Measurements from ENCODE around the gene FRMD1. TPM values are rescaled to one million over a fixed set of nuclear protein-coding genes. Genes with fewer than 3 reads are reported as not detected.

The FRMD1 gene
- total RNA-seq, 1 donor = not detected

DNA sequence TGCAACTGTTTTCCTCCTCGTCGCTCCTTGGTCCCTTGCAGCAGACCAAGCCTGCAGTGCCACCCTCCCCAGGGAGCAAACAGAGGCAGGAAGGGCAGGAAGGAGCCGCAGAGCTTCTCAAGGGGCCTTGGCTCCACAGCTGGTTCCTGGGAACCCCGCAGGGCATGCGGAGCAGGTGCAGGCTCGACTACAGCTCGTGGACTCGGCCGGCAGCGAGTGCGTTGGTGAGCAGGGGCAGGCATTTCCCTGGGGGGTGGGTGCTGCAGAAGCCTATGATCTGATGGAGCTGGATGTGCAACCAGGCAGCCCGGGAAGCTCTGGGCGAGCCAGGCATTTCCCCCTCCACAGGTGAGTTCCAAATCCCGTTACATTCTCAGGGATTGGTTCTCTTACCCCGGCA, 37.1 kb downstream of the FRMD1 start:
- Histone ChIP-seq H3K4me3 (ENCODE audit: low read length) (no peak overlapping the region), H3K27me3 (ENCODE audit: insufficient read depth, low read length) (no peaks in the 10 kb centered on the region), H3K9me3 (ENCODE audit: low read depth, low read length) (no peaks in the 10 kb centered on the region), H3K4me1 (ENCODE audit: insufficient read depth, low read length) (no peaks in the 10 kb centered on the region)

DNA sequence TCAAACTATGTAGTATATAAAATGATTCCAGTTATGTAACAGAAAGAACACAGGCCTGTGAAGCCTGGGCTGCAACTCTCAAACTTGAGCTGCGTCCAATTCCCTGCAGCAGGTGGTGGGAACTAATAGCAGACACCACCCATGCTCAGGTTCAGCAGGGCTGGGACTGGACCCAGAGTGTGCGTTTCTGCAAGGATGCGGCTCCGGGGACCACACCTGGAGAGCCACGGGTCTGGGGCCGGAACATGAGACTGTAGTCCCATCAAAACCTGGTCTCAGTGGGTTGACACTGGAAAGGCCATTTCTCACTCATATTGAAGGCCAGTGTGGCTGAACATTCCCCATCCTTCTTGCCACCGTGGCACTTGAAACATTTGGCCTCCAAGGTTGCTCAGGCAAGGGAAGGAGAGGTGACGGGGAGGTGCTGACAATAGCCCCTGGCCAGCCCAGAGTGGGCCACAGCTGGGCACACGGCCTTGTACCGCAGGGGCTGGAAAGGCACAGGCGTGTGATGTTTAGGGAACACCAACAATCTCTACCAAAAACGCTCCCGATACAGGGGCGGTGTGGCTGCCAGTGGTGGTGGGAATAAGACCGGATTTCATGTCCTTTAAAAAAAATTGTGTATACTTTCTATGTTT, 38.0 kb downstream of the FRMD1 start:
- Histone ChIP-seq H3K4me1 (ENCODE audit: insufficient read depth, low read length) (no peaks in the 10 kb centered on the region), H3K27me3 (ENCODE audit: insufficient read depth, low read length) (peaks cover 1% of the 10 kb centered on the region), H3K4me3 (ENCODE audit: low read length) (no peak overlapping the region), H3K9me3 (ENCODE audit: low read depth, low read length) (no peaks in the 10 kb centered on the region)

DNA sequence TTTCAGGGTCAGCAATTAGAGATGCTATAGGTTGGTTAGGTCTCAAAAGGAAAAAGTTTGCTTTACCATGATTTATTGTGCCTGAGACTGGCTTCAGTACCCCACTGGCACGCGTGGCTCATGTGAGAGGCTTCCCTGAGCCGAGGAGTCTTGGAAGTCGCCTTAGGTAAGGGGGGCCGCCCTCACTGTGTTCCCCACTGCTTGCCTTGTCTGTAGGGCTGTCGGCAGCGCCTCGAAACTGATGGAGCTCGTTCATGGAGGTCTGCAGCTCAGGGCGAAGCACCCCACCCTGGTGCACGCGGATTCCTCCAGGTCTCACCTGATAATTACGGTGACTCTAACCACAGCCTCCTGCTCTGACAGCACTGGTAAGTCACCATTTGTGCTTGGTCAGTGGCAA, 39.2 kb downstream of the FRMD1 start:
- H3K27me3 ChIP-seq (ENCODE audit: insufficient read depth, low read length) = peaks cover 7% of the 10 kb centered on the region
- H3K4me3 ChIP-seq (ENCODE audit: low read length) = no peak overlapping the region
- H3K4me1 ChIP-seq (ENCODE audit: insufficient read depth, low read length) = no peaks in the 10 kb centered on the region
- H3K9me3 ChIP-seq (ENCODE audit: low read depth, low read length) = no peaks in the 10 kb centered on the region

DNA sequence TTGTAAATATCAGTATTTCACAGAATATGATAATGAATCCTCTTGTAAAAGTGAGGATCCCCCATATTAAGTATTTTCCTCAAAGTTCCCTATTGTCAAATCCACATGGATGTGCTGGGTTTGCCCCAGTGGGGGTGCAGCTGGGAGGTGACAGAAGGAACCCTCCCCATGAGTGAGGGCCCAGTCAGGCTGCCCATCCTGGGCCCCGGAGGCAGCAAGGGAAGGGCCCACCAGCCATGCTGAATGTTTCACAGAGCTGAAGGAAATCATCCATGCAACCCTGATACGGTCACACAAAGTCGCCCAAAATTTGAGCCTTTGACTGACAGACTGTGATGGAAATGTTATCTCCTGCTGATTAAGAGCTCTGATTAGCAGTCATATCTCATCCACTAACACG, 39.7 kb downstream of the FRMD1 start:
- Histone ChIP-seq H3K4me3 (ENCODE audit: low read length) (no peak overlapping the region), H3K9me3 (ENCODE audit: low read depth, low read length) (no peaks in the 10 kb centered on the region), H3K4me1 (ENCODE audit: insufficient read depth, low read length) (no peaks in the 10 kb centered on the region), H3K27me3 (ENCODE audit: insufficient read depth, low read length) (peaks cover 7% of the 10 kb centered on the region)

DNA sequence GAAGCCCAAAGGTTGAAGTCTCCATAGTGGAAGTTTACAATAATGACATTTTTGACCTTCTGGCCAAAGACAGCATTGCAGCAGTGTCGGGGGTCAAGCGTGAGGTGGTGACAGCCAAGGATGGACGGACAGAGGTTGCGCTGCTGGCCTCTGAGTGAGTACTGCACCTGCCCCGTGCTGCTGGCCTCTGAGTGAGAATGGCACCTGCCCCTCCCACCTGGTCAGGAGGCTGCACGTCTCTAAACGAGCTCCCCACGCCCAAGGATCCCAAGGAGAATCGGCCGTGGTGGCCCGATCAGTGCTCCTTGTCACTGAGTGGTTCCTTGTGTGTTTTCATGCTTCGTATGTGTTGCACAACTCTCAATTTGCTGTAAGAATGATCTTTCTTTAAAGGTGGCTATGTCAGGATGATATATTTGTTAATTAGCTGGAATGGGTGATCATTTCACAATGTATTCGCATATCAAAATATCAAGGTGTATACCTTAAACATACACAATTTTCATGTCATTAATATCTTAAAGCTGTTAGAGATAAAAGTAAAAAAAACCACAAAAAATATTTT, 40.4 kb downstream of the FRMD1 start:
- Histone ChIP-seq H3K27me3 (ENCODE audit: insufficient read depth, low read length) (peaks cover 7% of the 10 kb centered on the region), H3K4me3 (ENCODE audit: low read length) (no peak overlapping the region), H3K4me1 (ENCODE audit: insufficient read depth, low read length) (no peaks in the 10 kb centered on the region), H3K9me3 (ENCODE audit: low read depth, low read length) (no peaks in the 10 kb centered on the region)

DNA sequence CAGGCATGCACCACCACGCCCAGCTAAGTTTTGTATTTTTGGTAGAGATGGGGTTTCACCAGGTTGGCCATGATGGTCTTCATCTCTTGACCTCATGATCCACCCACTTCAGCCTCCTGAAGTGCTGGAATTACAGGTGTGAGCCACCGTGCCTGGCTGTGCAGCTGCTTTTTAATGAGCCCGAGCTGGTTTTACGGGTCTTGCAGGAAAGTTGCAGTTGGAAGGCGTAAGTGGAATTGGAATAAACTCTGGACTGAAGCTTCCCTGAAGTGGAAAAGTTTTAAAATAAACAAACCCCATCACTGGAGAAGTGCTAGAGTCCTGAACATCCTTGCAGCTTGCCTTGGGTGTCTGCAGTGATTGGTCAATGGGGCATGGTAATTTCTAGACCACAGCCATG, 41.2 kb downstream of the FRMD1 start:
- H3K4me3 ChIP-seq (ENCODE audit: low read length) = no peak overlapping the region
- H3K9me3 ChIP-seq (ENCODE audit: low read depth, low read length) = no peaks in the 10 kb centered on the region
- H3K27me3 ChIP-seq (ENCODE audit: insufficient read depth, low read length) = peaks cover 7% of the 10 kb centered on the region
- H3K4me1 ChIP-seq (ENCODE audit: insufficient read depth, low read length) = no peaks in the 10 kb centered on the region

DNA sequence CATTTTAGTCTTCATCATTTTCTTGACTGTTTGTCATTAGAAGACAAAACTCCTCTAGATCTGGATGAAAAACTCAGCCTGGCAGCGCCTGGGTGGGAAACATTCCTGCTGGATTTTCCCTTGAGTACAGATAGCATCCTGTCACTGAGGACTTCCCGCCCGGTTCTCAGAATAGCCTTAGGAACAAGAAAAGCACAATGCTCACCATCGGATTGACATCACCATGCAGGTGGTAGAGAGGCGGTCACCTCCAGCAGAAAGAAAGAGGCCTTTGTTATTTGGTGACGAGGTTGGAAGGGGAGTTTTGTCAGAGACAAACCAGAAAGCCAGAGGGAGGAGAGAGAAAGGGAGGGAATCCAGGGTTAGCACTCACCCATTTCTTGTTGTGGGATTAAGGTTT, 41.8 kb downstream of the FRMD1 start:
- Histone ChIP-seq H3K27me3 (ENCODE audit: insufficient read depth, low read length) (peaks cover 7% of the 10 kb centered on the region), H3K9me3 (ENCODE audit: low read depth, low read length) (no peaks in the 10 kb centered on the region), H3K4me3 (ENCODE audit: low read length) (no peak overlapping the region), H3K4me1 (ENCODE audit: insufficient read depth, low read length) (no peaks in the 10 kb centered on the region)

DNA sequence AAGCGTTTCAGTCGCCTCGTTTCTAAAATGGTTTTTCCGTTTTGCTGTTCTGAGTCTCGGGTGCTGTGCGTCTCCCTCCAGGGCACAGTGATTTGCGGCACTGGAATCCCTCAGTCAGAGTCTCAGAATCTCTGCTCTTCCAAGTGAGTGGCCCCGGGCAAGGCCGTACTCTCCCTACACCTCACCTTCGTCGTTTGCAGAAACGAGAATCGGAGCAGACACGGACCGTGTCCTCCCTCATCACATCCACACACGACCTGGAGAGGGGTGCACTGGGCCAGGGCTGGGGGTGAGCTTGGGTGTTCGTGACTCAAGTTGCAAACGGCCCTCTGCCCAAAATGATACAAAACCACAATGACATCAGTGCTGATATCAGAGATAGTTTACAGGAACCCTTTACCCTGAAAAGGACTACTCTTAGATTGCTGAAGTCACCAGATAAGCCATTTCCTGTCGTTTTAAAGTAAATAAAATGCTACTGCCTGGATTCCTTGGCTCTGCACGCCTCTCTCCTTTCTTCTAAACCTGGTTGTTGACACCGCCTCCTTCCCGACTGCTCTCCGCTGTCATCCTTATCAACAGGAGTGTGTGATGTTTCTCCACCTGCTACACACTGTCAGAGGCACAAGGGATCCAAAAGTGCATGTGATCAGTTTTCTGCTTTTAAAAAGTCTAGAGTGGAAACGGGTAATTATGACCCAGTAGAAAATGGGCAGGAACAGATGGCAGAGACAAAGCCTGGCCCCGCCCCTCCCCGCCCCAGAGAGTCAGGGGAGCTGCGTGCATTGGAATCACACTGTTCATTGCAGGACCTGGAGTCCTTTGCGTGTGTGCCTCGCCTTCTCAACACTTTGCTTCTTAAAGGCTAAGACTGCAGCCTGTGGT, 43.1 kb downstream of the FRMD1 start:
- H3K9me3 ChIP-seq (ENCODE audit: low read depth, low read length) = no peaks in the 10 kb centered on the region
- H3K4me3 ChIP-seq (ENCODE audit: low read length) = no peak overlapping the region
- H3K4me1 ChIP-seq (ENCODE audit: insufficient read depth, low read length) = no peaks in the 10 kb centered on the region
- peaks cover 7% of the 10 kb centered on the region for H3K27me3 ChIP-seq (ENCODE audit: insufficient read depth, low read length)

DNA sequence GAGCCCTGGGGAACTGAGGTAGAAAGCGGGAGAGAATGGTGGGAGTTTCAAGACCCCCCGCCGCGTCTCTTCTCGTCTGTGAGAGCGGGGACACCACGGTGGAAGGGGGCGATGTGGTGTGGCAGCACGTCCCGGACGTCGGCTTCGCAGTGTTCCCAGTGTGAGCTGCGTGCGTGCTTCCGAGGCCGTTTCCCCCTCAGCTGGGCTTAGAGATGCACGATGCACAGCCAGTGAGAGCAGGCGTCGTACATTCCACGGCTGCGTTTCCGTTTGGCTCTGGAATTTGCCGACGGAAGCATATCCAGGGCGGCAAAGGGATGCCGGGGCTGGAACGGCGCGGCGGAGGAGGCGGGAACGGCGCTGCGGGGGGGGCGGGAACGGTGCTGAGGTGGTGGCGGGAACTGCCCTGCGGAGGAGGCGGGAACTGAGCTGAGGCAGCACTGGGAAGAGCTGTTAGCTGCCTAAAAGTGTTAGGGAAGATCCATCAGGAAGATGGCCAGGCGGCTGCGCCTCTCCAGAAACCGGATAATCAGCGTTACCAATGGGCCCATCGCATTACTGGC, 43.8 kb downstream of the FRMD1 start:
- no peaks in the 10 kb centered on the region for H3K9me3 ChIP-seq (ENCODE audit: low read depth, low read length)
- H3K4me3 ChIP-seq (ENCODE audit: low read length) = no peak overlapping the region
- H3K27me3 ChIP-seq (ENCODE audit: insufficient read depth, low read length) = peaks cover 7% of the 10 kb centered on the region
- no peaks in the 10 kb centered on the region for H3K4me1 ChIP-seq (ENCODE audit: insufficient read depth, low read length)

DNA sequence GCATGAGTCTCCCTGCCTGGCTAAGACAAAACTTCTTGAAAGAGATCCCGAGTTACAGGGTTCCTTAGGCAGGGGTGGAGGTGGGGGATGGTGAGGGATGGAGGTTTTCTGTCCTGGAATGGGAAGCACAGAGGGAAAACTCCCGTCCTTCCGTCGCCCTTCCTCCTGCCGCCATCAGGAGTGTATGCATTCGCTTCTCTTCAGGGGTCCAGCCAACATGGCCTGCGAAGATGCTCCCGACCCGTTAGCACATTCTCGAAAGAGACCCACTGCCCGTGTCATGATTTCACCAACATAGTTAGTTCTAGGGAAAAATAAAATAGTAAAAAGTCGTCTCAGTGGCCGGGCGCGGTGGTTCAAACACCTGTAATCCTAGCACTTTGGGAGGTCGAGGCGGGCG, 44.5 kb downstream of the FRMD1 start:
- H3K4me3 ChIP-seq (ENCODE audit: low read length) = no peak overlapping the region
- H3K9me3 ChIP-seq (ENCODE audit: low read depth, low read length) = no peaks in the 10 kb centered on the region
- H3K4me1 ChIP-seq (ENCODE audit: insufficient read depth, low read length) = no peaks in the 10 kb centered on the region

DNA sequence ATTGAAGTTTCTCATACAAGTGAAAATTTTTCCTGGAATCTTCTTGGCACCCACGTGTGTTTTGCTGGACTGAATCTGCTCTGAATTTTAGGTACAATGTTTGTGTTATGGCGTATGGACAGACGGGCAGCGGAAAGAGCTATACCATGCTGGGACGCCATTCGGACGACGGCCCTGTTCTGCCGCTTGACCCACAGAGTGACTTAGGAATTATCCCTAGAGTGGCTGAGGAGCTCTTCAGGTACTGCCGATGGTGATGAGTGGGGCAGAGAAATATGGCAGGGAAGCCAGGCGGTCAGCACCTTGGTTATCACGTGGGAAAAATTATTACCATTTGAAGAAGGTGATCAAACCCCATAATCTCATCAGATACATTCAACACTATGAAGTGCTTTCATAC, 45.2 kb downstream of the FRMD1 start:
- peaks cover 7% of the 10 kb centered on the region for H3K27me3 ChIP-seq (ENCODE audit: insufficient read depth, low read length)
- H3K4me1 ChIP-seq (ENCODE audit: insufficient read depth, low read length) = no peaks in the 10 kb centered on the region
- no peaks in the 10 kb centered on the region for H3K9me3 ChIP-seq (ENCODE audit: low read depth, low read length)
- no peak overlapping the region for H3K4me3 ChIP-seq (ENCODE audit: low read length)

More for the DNA sequence above, 44.5 kb downstream of the FRMD1 start:
- peaks cover 7% of the 10 kb centered on the region for H3K27me3 ChIP-seq (ENCODE audit: insufficient read depth, low read length)

DNA sequence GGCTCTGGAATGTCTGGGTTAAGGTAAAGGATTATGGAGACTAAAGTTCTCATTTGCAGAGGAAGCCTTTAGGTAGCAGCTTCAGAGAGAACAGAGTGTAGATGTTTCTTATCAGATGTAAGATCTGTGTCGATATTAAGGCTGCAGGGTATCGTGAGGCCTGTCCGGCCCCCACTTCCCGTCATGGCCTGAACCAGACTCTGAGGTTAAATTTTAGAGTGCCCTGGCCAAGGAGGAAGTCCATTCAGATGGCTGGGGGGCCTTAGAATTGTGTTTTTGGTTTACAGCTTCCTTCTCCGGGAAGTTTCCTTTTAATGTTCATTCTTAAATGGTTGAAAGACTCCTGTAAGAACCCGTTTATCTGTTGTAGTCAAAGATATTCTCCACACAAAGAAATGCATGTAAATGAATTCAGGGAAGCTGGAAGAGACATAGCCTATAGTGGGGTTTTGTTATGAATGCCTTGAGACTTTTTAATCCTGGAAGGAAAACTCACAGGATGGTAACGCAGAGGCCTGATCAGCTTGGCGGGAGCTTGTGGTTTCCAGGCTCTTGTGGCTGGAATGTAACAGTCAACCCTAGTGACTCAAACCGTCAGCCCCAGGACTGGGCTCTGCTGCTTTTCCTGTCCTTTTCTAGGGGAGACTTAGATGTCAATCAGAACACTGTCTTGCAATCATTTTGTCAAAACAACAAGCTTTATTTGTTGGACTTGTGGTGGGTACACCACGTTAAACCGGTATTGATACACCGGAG, 46.8 kb downstream of the FRMD1 start:
- H3K4me1 ChIP-seq (ENCODE audit: insufficient read depth, low read length) = no peaks in the 10 kb centered on the region
- no peaks in the 10 kb centered on the region for H3K9me3 ChIP-seq (ENCODE audit: low read depth, low read length)
- peaks cover 7% of the 10 kb centered on the region for H3K27me3 ChIP-seq (ENCODE audit: insufficient read depth, low read length)
- no peak overlapping the region for H3K4me3 ChIP-seq (ENCODE audit: low read length)

DNA sequence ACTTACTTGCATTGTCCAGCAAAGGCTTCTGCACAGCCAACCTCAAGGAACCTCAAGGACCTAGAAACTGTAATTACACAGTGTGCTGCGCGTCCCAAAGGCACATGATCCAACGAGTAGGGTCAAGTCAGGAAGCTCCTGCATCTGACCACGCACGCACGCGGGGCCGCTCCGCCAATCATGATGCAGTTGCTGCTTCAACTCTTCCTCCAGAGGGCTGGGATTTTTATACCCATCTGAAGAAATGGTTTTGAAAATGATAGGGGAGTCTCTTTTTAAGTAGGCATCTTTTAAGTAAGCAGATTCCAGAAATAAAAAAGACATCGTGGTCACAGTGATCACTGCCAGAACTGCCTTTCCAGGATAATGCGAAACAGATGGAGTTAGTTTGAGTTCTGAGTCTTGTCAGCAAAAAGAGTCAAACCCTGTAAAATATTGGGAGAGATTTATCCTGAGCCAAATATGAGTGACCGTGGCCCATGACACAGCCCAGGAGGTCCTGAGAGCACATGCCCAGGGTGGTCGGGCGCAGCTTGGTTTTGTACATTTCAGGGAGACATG, 47.5 kb downstream of the FRMD1 start:
- Histone ChIP-seq H3K4me1 (ENCODE audit: insufficient read depth, low read length) (no peaks in the 10 kb centered on the region), H3K27me3 (ENCODE audit: insufficient read depth, low read length) (peaks cover 7% of the 10 kb centered on the region), H3K9me3 (ENCODE audit: low read depth, low read length) (no peaks in the 10 kb centered on the region)

DNA sequence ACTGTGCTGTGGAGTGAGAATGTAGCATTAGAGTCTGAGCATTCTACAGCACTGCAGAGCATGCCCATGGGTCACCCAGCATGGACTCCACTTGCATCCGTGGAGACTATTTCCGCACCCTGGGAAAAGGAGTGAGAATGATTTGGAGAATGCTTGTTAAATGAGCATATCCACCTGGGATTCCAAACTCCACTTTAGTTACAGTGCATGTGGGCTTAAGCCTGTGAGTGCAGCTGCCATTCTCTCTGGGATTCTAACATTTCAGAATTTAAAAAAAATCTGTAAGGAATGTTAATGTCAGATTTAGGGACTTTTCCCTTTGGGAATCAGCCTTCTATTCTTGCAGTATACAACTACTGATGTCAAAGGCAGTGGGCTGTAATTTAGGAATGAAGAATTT, 48.1 kb downstream of the FRMD1 start:
- H3K4me3 ChIP-seq (ENCODE audit: low read length) = no peak overlapping the region
- no peaks in the 10 kb centered on the region for H3K9me3 ChIP-seq (ENCODE audit: low read depth, low read length)
- H3K27me3 ChIP-seq (ENCODE audit: insufficient read depth, low read length) = peaks cover 5% of the 10 kb centered on the region
- H3K4me1 ChIP-seq (ENCODE audit: insufficient read depth, low read length) = no peaks in the 10 kb centered on the region

More for the DNA sequence above, 47.5 kb downstream of the FRMD1 start:
- H3K4me3 ChIP-seq (ENCODE audit: low read length) = no peak overlapping the region

Data from mononuclear cell (primary cell).